ENCODE data around the gene RASSF7. TPM values are rescaled to one million over a fixed set of nuclear protein-coding genes. Genes with fewer than 3 reads are reported as not detected.

RASSF7 gene
- polyA plus RNA-seq, 1 donor from 2014 or later = 37.1 TPM

DNA sequence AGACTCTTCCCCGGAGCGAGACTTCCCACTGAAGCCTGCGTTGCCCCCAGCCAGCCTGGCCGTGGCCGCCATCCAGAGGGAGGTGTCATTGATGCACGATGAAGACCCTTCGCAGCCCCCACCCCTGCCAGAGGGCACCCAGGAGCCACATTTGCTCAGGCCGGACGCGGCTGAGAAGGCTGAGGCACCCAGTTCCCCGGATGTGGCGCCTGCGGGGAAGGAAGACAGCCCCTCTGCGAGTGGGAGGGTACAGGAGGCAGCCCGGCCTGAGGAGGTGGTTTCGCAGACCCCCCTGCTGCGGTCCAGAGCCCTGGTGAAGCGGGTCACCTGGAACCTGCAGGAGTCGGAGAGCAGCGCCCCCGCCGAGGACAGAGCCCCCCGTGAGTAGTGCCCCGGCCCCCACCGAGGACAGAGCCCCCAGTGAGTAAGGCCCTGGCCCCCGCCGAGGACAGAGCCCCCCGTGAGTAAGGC is 48.6 kb downstream of the RASSF7 start:
- Histone ChIP-seq H3K9ac (ENCODE audit: low read length) (no peak overlapping the region), H2AFZ (ENCODE audit: low read depth, low read length) (no peak overlapping the region), H3K4me2 (ENCODE audit: low read length) (no peak overlapping the region), H4K20me1 (ENCODE audit: insufficient read depth) (no peaks in the 10 kb centered on the region), H3K27ac (ENCODE audit: low read length) (no peak overlapping the region), H3F3A (ENCODE audit: insufficient read depth, low read length, poor library complexity, severe bottlenecking) (no peaks in the 10 kb centered on the region), H3K9me3 (ENCODE audit: low read length) (no peaks in the 10 kb centered on the region), H3K9me2 (ENCODE audit: insufficient read depth, low read length) (no peaks in the 10 kb centered on the region), H3K4me3 (ENCODE audit: low read length) (no peak overlapping the region), H3K79me2 (replicated peaks; ENCODE audit: insufficient read depth, low read length) (no peaks in the 10 kb centered on the region), H3K36me3 (ENCODE audit: insufficient read depth, low read length) (no peaks in the 10 kb centered on the region), H3K27me3 (ENCODE audit: insufficient read depth, low read depth, low read length) (no peaks in the 10 kb centered on the region)
- no peak for TF ChIP-seq EP300 (conservative IDR thresholded peaks at IDR 0.05; ENCODE audit: poor library complexity, severe bottlenecking)
- no peak for TF ChIP-seq EZH2 (IDR thresholded peaks at IDR 0.05; ENCODE audit: borderline replicate concordance, insufficient read depth, low read length, poor library complexity, severe bottlenecking)
- TF ChIP-seq MXI1 (conservative IDR thresholded peaks at IDR 0.05; ENCODE audit: poor library complexity, severe bottlenecking) = no peak
- no peak for TF ChIP-seq POLR2AphosphoS5 (IDR thresholded peaks at IDR 0.05)
- TF ChIP-seq, protein P1, sequence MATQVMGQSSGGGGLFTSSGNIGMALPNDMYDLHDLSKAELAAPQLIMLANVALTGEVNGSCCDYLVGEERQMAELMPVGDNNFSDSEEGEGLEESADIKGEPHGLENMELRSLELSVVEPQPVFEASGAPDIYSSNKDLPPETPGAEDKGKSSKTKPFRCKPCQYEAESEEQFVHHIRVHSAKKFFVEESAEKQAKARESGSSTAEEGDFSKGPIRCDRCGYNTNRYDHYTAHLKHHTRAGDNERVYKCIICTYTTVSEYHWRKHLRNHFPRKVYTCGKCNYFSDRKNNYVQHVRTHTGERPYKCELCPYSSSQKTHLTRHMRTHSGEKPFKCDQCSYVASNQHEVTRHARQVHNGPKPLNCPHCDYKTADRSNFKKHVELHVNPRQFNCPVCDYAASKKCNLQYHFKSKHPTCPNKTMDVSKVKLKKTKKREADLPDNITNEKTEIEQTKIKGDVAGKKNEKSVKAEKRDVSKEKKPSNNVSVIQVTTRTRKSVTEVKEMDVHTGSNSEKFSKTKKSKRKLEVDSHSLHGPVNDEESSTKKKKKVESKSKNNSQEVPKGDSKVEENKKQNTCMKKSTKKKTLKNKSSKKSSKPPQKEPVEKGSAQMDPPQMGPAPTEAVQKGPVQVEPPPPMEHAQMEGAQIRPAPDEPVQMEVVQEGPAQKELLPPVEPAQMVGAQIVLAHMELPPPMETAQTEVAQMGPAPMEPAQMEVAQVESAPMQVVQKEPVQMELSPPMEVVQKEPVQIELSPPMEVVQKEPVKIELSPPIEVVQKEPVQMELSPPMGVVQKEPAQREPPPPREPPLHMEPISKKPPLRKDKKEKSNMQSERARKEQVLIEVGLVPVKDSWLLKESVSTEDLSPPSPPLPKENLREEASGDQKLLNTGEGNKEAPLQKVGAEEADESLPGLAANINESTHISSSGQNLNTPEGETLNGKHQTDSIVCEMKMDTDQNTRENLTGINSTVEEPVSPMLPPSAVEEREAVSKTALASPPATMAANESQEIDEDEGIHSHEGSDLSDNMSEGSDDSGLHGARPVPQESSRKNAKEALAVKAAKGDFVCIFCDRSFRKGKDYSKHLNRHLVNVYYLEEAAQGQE (IDR thresholded peaks at IDR 0.05; ENCODE audit: borderline replicate concordance) = no peak
- no peak for TF ChIP-seq SMC3 (conservative IDR thresholded peaks at IDR 0.05; ENCODE audit: poor library complexity)
- TF ChIP-seq, protein P2, sequence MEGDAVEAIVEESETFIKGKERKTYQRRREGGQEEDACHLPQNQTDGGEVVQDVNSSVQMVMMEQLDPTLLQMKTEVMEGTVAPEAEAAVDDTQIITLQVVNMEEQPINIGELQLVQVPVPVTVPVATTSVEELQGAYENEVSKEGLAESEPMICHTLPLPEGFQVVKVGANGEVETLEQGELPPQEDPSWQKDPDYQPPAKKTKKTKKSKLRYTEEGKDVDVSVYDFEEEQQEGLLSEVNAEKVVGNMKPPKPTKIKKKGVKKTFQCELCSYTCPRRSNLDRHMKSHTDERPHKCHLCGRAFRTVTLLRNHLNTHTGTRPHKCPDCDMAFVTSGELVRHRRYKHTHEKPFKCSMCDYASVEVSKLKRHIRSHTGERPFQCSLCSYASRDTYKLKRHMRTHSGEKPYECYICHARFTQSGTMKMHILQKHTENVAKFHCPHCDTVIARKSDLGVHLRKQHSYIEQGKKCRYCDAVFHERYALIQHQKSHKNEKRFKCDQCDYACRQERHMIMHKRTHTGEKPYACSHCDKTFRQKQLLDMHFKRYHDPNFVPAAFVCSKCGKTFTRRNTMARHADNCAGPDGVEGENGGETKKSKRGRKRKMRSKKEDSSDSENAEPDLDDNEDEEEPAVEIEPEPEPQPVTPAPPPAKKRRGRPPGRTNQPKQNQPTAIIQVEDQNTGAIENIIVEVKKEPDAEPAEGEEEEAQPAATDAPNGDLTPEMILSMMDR (IDR thresholded peaks at IDR 0.05; ENCODE audit: poor library complexity, severe bottlenecking) = no peak
- TF ChIP-seq RAD21 (conservative IDR thresholded peaks at IDR 0.05) = no peak
- TF ChIP-seq TAF1 (IDR thresholded peaks at IDR 0.05; ENCODE audit: low read depth) = no peak

DNA sequence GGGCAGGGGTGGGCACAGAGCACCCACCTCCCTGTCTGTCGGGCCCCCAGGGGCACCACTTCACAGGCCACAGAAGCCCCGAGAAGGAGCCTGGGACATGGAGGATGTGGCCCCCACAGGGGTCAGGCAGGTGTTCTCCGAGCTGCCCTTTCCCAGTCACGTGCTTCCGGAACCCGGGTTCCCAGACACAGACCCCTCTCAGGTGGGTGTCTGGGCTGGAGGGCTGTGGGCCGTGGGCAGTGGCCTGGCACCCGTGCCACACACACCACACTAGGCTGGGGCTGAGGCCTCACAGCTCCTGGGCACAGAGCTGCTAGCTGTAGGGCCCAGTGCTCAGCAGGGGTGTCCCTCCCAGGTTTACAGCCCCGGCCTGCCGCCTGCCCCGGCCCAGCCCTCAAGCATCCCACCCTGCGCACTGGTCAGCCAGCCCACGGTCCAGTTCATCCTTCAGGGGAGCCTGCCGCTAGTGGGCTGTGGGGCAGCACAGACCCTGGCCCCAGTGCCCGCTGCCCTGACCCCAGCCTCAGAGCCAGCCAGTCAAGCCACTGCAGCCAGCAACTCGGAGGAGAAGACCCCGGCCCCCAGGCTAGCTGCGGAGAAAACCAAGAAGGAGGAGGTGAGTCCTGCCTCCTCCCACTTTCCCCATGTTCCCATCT is 49.5 kb downstream of the RASSF7 start:
- no peaks in the 10 kb centered on the region for H3K9me3 ChIP-seq (ENCODE audit: low read length)
- H4K20me1 ChIP-seq (ENCODE audit: insufficient read depth) = no peaks in the 10 kb centered on the region
- TF ChIP-seq TAF1 (IDR thresholded peaks at IDR 0.05; ENCODE audit: low read depth) (no peak), EZH2 (IDR thresholded peaks at IDR 0.05; ENCODE audit: borderline replicate concordance, insufficient read depth, low read length, poor library complexity, severe bottlenecking) (no peak), MXI1 (conservative IDR thresholded peaks at IDR 0.05; ENCODE audit: poor library complexity, severe bottlenecking) (no peak), RAD21 (conservative IDR thresholded peaks at IDR 0.05) (no peak), EP300 (conservative IDR thresholded peaks at IDR 0.05; ENCODE audit: poor library complexity, severe bottlenecking) (no peak), SMC3 (conservative IDR thresholded peaks at IDR 0.05; ENCODE audit: poor library complexity) (no peak), POLR2AphosphoS5 (IDR thresholded peaks at IDR 0.05) (no peak)
- TF ChIP-seq, protein P2 (IDR thresholded peaks at IDR 0.05; ENCODE audit: poor library complexity, severe bottlenecking) = no peak
- TF ChIP-seq, protein P1 (IDR thresholded peaks at IDR 0.05; ENCODE audit: borderline replicate concordance) = no peak
- no peak overlapping the region for H3K27ac ChIP-seq (ENCODE audit: low read length)
- H2AFZ ChIP-seq (ENCODE audit: low read depth, low read length) = no peak overlapping the region
- H3K79me2 ChIP-seq (replicated peaks; ENCODE audit: insufficient read depth, low read length) = no peaks in the 10 kb centered on the region
- no peaks in the 10 kb centered on the region for H3F3A ChIP-seq (ENCODE audit: insufficient read depth, low read length, poor library complexity, severe bottlenecking)
- H3K9ac ChIP-seq (ENCODE audit: low read length) = no peak overlapping the region
- H3K9me2 ChIP-seq (ENCODE audit: insufficient read depth, low read length) = no peaks in the 10 kb centered on the region
- H3K4me2 ChIP-seq (ENCODE audit: low read length) = no peak overlapping the region
- H3K4me3 ChIP-seq (ENCODE audit: low read length) = no peak overlapping the region
- H3K27me3 ChIP-seq (ENCODE audit: insufficient read depth, low read depth, low read length) = no peaks in the 10 kb centered on the region
- H3K36me3 ChIP-seq (ENCODE audit: insufficient read depth, low read length) = no peaks in the 10 kb centered on the region
